Mesenchymal stem cell (in vitro differentiated cells and primary cell): ENCODE measurements around the gene TTC7B.

ENCODE experiments used
- DNase-seq: peaks from one replicate; pipeline ENCODE4 v3.0.0-alpha.2; 2013
- H2AFZ ChIP-seq: one replicate; pipeline ENCODE4 v1.6.1; 2013; ENCODE audit warnings: low read depth, mild to moderate bottlenecking, control low read depth, inconsistent platforms, low read length, moderate library complexity
- H2AK5ac ChIP-seq: 2 replicates; pipeline ENCODE4 v1.6.1; 2013; ENCODE audit warnings: low read length, moderate library complexity, mild to moderate bottlenecking, inconsistent platforms; ENCODE audit not compliant: severe bottlenecking
- H2BK120ac ChIP-seq: one replicate; pipeline ENCODE4 v1.6.1; 2013; ENCODE audit warnings: low read depth, mild to moderate bottlenecking, inconsistent platforms, low read length, moderate library complexity
- H2BK12ac ChIP-seq, 2 experiments: one replicate each; pipeline ENCODE4 v1.6.1; 2013; ENCODE audit warnings: inconsistent platforms in 2 of 2, low read length in 2 of 2, mild to moderate bottlenecking in 2 of 2, moderate library complexity in 2 of 2, control low read depth in 1 of 2
- H2BK15ac ChIP-seq: one replicate; pipeline ENCODE4 v1.6.1; 2013; ENCODE audit warnings: mild to moderate bottlenecking, low read depth, inconsistent platforms; ENCODE audit not compliant: poor library complexity, severe bottlenecking
- H2BK5ac ChIP-seq: 2 replicates; pipeline ENCODE4 v1.6.1; 2013; ENCODE audit warnings: low read depth, mild to moderate bottlenecking, low read length, control low read depth, inconsistent platforms; ENCODE audit not compliant: poor library complexity, severe bottlenecking
- H3K14ac ChIP-seq, 2 experiments: one replicate each; pipeline ENCODE4 v1.6.1; 2013; ENCODE audit warnings: inconsistent platforms in 2 of 2, low read length in 2 of 2, control low read depth in 1 of 2, mild to moderate bottlenecking in 1 of 2, moderate library complexity in 1 of 2
- H3K18ac ChIP-seq, 2 experiments: one replicate each; pipeline ENCODE4 v1.6.1; 2013; ENCODE audit warnings: inconsistent platforms in 2 of 2, low read length in 2 of 2, control low read depth in 1 of 2, low read depth in 1 of 2, mild to moderate bottlenecking in 1 of 2
- H3K23ac ChIP-seq, 2 experiments: one replicate each; pipeline ENCODE4 v1.6.1; 2013; ENCODE audit warnings: inconsistent platforms in 2 of 2, low read length in 2 of 2, mild to moderate bottlenecking in 2 of 2, moderate library complexity in 2 of 2, control low read depth in 1 of 2
- H3K27ac ChIP-seq: 2 replicates; pipeline ENCODE4 v1.5.1; 2013; ENCODE audit warnings: mild to moderate bottlenecking, moderate library complexity, low read length, control low read depth, inconsistent platforms; ENCODE audit not compliant: poor library complexity, severe bottlenecking
- H3K27me3 ChIP-seq, 2 experiments: 2 replicates each; pipeline versions ENCODE4 v1.6.1 to v1.7.0; 2013; ENCODE audit warnings: low read length in 2 of 2, mild to moderate bottlenecking in 2 of 2, moderate library complexity in 2 of 2, control low read depth in 1 of 2, inconsistent platforms in 1 of 2; ENCODE audit not compliant: control insufficient read depth in 1 of 2, insufficient read depth in 1 of 2
- H3K36me3 ChIP-seq, 2 experiments: 2 replicates each; pipeline versions ENCODE4 v1.6.1 to v1.7.0; 2013; ENCODE audit warnings: low read length in 2 of 2, control low read depth in 1 of 2, inconsistent platforms in 1 of 2, low read depth in 1 of 2, mild to moderate bottlenecking in 1 of 2; ENCODE audit not compliant: insufficient read depth in 2 of 2, control insufficient read depth in 1 of 2
- H3K4ac ChIP-seq, 2 experiments: one replicate each; pipeline ENCODE4 v1.6.1; 2013; ENCODE audit warnings: inconsistent platforms in 2 of 2, low read length in 2 of 2, mild to moderate bottlenecking in 2 of 2, moderate library complexity in 2 of 2, control low read depth in 1 of 2, low read depth in 1 of 2
- H3K4me1 ChIP-seq: 2 replicates; pipeline ENCODE4 v1.6.1; 2013; ENCODE audit warnings: low read depth, low read length, control low read depth; ENCODE audit not compliant: control insufficient read depth, insufficient read depth
- H3K4me2 ChIP-seq: 2 replicates; pipeline ENCODE4 v1.6.1; 2013; ENCODE audit warnings: low read length, mild to moderate bottlenecking, inconsistent platforms; ENCODE audit not compliant: poor library complexity, severe bottlenecking
- H3K4me3 ChIP-seq, 2 experiments: 2 replicates each; pipeline versions ENCODE4 v1.5.1 to v1.7.0; 2013; ENCODE audit warnings: low read length in 2 of 2, mild to moderate bottlenecking in 2 of 2, control low read depth in 1 of 2, low read depth in 1 of 2; ENCODE audit not compliant: insufficient read depth in 1 of 2
- H3K79me1 ChIP-seq: replicated peaks from 2 replicates; pipeline ENCODE4 v1.6.1; 2013; ENCODE audit warnings: mild to moderate bottlenecking, control low read depth, low read length, inconsistent platforms; ENCODE audit not compliant: poor library complexity, severe bottlenecking
- H3K9ac ChIP-seq: 2 replicates; pipeline ENCODE4 v1.7.0; 2013; ENCODE audit warnings: mild to moderate bottlenecking, low read length, moderate library complexity
- H3K9me3 ChIP-seq: 2 replicates; pipeline ENCODE4 v1.7.0; 2013; ENCODE audit warnings: mild to moderate bottlenecking, low read length; ENCODE audit not compliant: control insufficient read depth
- H4K8ac ChIP-seq: one replicate; pipeline ENCODE4 v1.6.1; 2013; ENCODE audit warnings: inconsistent platforms, mild to moderate bottlenecking, low read length, moderate library complexity
- H4K91ac ChIP-seq: one replicate; pipeline ENCODE4 v1.6.1; 2013; ENCODE audit warnings: mild to moderate bottlenecking, low read length, inconsistent platforms
- WGBS: methylation state at CpG from one replicate; pipeline ENCODE4 v1.1.7; 2013; ENCODE audit warnings: mixed read lengths; 5-methylcytosine and 5-hydroxymethylcytosine counted together

Gene TTC7B

DNA sequence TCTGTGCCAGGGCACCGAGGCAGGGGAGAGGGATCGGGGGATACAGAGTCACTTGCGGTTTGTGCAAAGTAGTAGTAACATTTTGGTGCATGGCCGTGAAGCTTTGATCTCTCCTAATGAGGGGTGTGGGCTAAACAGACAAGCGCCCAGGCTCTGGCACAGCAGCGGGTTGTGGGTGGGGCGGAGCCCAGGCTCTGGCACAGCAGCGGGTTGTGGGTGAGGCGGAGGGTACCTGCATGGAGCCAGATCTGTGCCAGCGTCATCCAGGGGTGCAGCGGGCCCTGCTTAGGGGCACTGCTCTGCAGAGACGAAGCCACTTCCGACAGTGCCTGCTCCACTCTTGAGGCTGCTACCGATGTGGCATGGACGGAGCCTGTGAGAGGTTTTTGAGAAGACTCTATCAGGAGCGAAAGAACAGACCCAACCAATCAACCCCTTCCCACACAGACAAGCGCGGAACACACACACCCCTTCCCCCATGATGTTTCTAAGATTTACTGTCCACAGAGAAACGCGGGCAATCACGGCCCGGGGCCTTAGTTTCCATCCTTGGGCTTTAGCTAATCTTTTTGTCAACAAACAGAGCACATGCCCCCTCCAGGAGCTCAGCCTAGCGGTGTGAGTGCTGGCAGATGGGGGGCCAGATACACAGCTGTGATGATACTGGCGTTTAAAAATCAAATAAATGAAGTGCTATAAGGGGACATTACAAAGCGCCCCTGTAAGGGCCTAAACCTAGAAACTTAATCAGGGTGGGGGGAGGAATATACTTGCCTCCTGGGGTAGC lies 222.8 kb downstream of the TTC7B start:
- Histone ChIP-seq H2BK12ac (no peak overlapping the region), H3K4ac (no peak overlapping the region), H2BK120ac (no peak overlapping the region), H3K27me3 (no peaks in the 10 kb centered on the region), H3K79me1 (no peaks in the 10 kb centered on the region), H2BK5ac (no peak overlapping the region), H3K27ac (no peak overlapping the region), H3K9ac (no peak overlapping the region), H4K91ac (no peak overlapping the region), H3K9me3 (no peaks in the 10 kb centered on the region), H3K18ac (no peak overlapping the region), H2BK15ac (no peak overlapping the region), H3K4me3 (no peak overlapping the region), H3K36me3 (peaks cover 3 to 26% of the 10 kb centered on the region in 2 experiments), H4K8ac (no peak overlapping the region), H3K4me2 (no peak overlapping the region), H3K14ac (no peak overlapping the region), H2AK5ac (no peak overlapping the region), H3K4me1 (no peaks in the 10 kb centered on the region), H3K23ac (no peak overlapping the region), H2AFZ (no peak overlapping the region)
- WGBS, result 94% methylated on average over 25 of the region's 25 CpGs
- no peak for DNase-seq

DNA sequence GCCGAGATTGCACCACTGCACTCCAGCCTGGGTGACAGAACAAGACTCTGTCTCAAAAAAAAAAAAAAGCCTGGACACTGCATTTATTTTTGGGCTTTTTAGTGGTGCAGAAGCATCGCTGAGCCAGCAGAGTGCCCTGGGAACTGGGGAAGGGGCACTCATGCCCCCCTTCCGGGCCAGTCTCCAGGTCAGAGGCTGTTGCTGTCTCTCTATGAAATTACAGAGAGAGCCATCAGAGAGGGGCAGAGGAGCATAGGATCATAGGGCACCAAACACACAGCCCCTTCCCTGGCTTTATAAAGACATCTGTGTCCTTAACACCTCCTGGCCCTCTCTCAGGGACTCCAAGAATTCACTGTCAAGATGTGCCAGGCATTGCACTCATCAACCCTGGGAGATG lies 223.6 kb downstream of the TTC7B start:
- no peaks in the 10 kb centered on the region for H3K79me1 ChIP-seq
- H3K9me3 ChIP-seq, result no peaks in the 10 kb centered on the region
- H3K4ac ChIP-seq, result no peak overlapping the region
- 100% methylated on average over 3 of the region's 3 CpGs for WGBS
- H2BK5ac ChIP-seq, result no peak overlapping the region
- H3K18ac ChIP-seq, result no peak overlapping the region
- DNase-seq, result no peak
- no peak overlapping the region for H3K27ac ChIP-seq
- no peak overlapping the region for H2BK12ac ChIP-seq
- no peak overlapping the region for H2BK120ac ChIP-seq
- no peak overlapping the region for H3K9ac ChIP-seq
- H2BK15ac ChIP-seq, result no peak overlapping the region
- no peak overlapping the region for H3K23ac ChIP-seq
- no peak overlapping the region for H2AK5ac ChIP-seq
- H2AFZ ChIP-seq, result no peak overlapping the region
- H4K91ac ChIP-seq, result no peak overlapping the region
- no peak overlapping the region for H3K14ac ChIP-seq
- no peak overlapping the region for H4K8ac ChIP-seq
- H3K4me1 ChIP-seq, result no peaks in the 10 kb centered on the region
- no peak overlapping the region for H3K4me3 ChIP-seq
- H3K36me3 ChIP-seq, result peaks cover 3 to 33% of the 10 kb centered on the region in 2 experiments
- no peak overlapping the region for H3K4me2 ChIP-seq
- no peaks in the 10 kb centered on the region for H3K27me3 ChIP-seq

DNA sequence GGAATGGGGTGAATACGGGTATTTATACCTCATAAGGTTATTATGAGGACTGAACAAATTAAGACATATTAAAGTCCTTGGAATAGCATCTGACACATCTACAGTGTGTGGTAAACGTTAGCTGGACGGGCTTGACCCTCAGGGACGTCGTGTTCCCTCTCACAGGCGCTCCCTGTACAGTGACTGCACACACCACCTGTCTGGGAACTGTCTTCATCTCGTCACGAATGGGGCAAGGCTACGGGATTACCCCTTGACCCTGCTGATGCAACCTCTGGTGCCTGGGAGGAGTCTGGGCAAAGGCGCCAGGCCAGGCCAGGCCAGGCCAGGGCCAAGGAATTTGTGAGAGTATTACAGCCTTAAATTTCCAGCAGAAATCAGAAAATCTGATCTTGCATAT lies 228.3 kb downstream of the TTC7B start:
- H4K91ac ChIP-seq, result no peak overlapping the region

DNA sequence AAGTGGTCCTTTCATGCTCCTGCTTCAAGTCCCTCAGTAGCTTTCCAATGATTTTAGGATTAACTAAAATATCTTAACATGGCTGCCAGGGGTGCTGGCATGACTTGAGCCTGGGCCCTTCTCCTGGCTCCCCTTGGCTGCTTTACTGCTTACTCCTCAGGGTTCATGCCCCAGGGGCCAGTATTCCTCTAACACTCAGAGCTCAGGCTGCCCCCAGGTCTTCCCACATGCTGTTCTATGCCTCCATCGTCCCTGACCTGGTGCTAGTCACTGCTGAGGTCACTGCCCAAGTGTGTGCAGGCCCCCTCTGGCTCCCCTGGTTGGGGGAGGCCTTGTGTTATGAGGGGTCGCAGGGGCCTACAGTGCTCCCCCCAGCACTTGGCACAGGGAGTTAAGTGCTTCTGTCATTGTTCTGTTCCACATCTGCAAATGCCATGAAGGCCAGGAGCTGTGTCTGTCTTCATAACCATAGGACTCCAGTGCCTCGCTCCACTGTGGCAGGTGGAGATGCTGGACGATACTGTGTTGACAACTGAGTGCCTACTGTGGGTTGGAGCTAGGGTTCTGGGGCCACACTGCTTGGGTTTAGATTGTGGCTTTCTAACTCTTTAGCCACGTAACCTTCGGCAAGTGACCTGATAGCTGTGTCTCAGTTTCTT lies 228.8 kb downstream of the TTC7B start:
- no peak overlapping the region for H2BK5ac ChIP-seq
- no peaks in the 10 kb centered on the region for H3K4me1 ChIP-seq
- no peak overlapping the region for H3K4me2 ChIP-seq
- no peak overlapping the region for H4K91ac ChIP-seq
- H3K79me1 ChIP-seq, result no peaks in the 10 kb centered on the region
- no peaks in the 10 kb centered on the region for H3K27me3 ChIP-seq
- no peaks in the 10 kb centered on the region for H3K9me3 ChIP-seq
- H2BK120ac ChIP-seq, result no peak overlapping the region
- no peak overlapping the region for H3K27ac ChIP-seq
- H2AK5ac ChIP-seq, result no peak overlapping the region
- H3K23ac ChIP-seq, result no peak overlapping the region
- H3K4ac ChIP-seq, result no peak overlapping the region
- H3K18ac ChIP-seq, result no peak overlapping the region
- no peak overlapping the region for H2BK12ac ChIP-seq
- no peak overlapping the region for H3K9ac ChIP-seq
- H4K8ac ChIP-seq, result no peak overlapping the region
- H2BK15ac ChIP-seq, result no peak overlapping the region
- H3K14ac ChIP-seq, result no peak overlapping the region
- DNase-seq, result no peak
- peaks cover 21 to 40% of the 10 kb centered on the region in 2 experiments for H3K36me3 ChIP-seq
- 91% methylated on average over 4 of the region's 6 CpGs for WGBS
- no peak overlapping the region for H2AFZ ChIP-seq
- H3K4me3 ChIP-seq, result no peak overlapping the region

More for the DNA sequence above, 228.3 kb downstream of the TTC7B start:
- WGBS, result 96% methylated on average over 9 of the region's 10 CpGs
- Histone ChIP-seq H2BK5ac (no peak overlapping the region), H3K14ac (no peak overlapping the region), H3K27ac (no peak overlapping the region), H3K4me2 (no peak overlapping the region), H3K27me3 (no peaks in the 10 kb centered on the region), H2BK15ac (no peak overlapping the region), H3K23ac (no peak overlapping the region), H3K9ac (no peak overlapping the region), H4K8ac (no peak overlapping the region), H3K9me3 (no peaks in the 10 kb centered on the region), H2BK120ac (peak overlapping the region; percentile 21), H2BK12ac (no peak overlapping the region), H2AFZ (no peak overlapping the region), H2AK5ac (no peak overlapping the region), H3K4me3 (no peak overlapping the region), H3K79me1 (no peaks in the 10 kb centered on the region), H3K36me3 (peaks cover 21 to 39% of the 10 kb centered on the region in 2 experiments), H3K4me1 (no peaks in the 10 kb centered on the region), H3K18ac (no peak overlapping the region), H3K4ac (no peak overlapping the region)
- DNase-seq, result no peak
